ENCODE measurements around the gene PPP1R13B. TPM values are rescaled to one million over a fixed set of nuclear protein-coding genes. Genes with fewer than 3 reads are reported as not detected.

The PPP1R13B gene
- total and polyA plus RNA-seq, 2 experiments from 2014 or later, result 9.4 to 20.2 TPM

GRCh38 chr14:103875010-103875409, 27.6 kb upstream of the PPP1R13B start:
- Histone ChIP-seq H3K27me3 (no peaks in the 10 kb centered on the region), H4K20me1 (ENCODE audit: insufficient read depth, poor library complexity, severe bottlenecking) (no peaks in the 10 kb centered on the region), H3K27ac (no peak overlapping the region), H2AFZ (no peak overlapping the region), H3K4me3 (no peak overlapping the region), H3K9me2 (replicated peaks; ENCODE audit: insufficient read depth) (no peaks in the 10 kb centered on the region), H3K4me1 (ENCODE audit: insufficient read depth) (peaks cover 7% of the 10 kb centered on the region), H3K79me2 (no peaks in the 10 kb centered on the region), H3K4me2 (no peak overlapping the region), H3K36me3 (replicated peaks; ENCODE audit: insufficient read depth, low read depth) (no peaks in the 10 kb centered on the region), H3K9me3 (ENCODE audit: low read depth) (no peaks in the 10 kb centered on the region)
- TF ChIP-seq EZH2phosphoT487 (IDR thresholded peaks at IDR 0.05; ENCODE audit: low read depth, severe bottlenecking, unreplicated experiment), result no peak
- DNase-seq (ENCODE audit: low spot score), result no peak
- 95% methylated on average over 5 of the region's 5 CpGs for WGBS (ENCODE audit: low lambda C conversion rate, missing lambda C conversion rate)

GRCh38 chr14:103872481-103873113, 25.2 kb upstream of the PPP1R13B start:
- peak overlapping the region; percentile 49 for H2AFZ ChIP-seq
- peak overlapping the region; percentile 73 for H3K4me2 ChIP-seq
- no peak for DNase-seq (ENCODE audit: low spot score)

GRCh38 chr14:103871596-103872480, 24.5 kb upstream of the PPP1R13B start:
- 44% methylated on average over 39 of the region's 53 CpGs for WGBS (ENCODE audit: low lambda C conversion rate, missing lambda C conversion rate)
- H3K4me2 ChIP-seq, result peak overlapping the region; percentile 73
- H3K9me2 ChIP-seq (replicated peaks; ENCODE audit: insufficient read depth), result no peaks in the 10 kb centered on the region
- H3K27ac ChIP-seq, result no peak overlapping the region
- H3K4me1 ChIP-seq (ENCODE audit: insufficient read depth), result no peaks in the 10 kb centered on the region
- peak overlapping the region; percentile 49 for H2AFZ ChIP-seq
- H3K27me3 ChIP-seq, result no peaks in the 10 kb centered on the region
- no peaks in the 10 kb centered on the region for H3K9me3 ChIP-seq (ENCODE audit: low read depth)
- TF ChIP-seq EZH2 (IDR thresholded peaks at IDR 0.05; ENCODE audit: borderline replicate concordance), result no peak
- TF ChIP-seq EZH2phosphoT487 (IDR thresholded peaks at IDR 0.05; ENCODE audit: low read depth, severe bottlenecking, unreplicated experiment), result no peak
- no peak for TF ChIP-seq CTCF (IDR thresholded peaks at IDR 0.05; ENCODE audit: poor library complexity)
- no peaks in the 10 kb centered on the region for H3K79me2 ChIP-seq
- H3K36me3 ChIP-seq (replicated peaks; ENCODE audit: insufficient read depth, low read depth), result no peaks in the 10 kb centered on the region
- peak; percentile 54 for DNase-seq (ENCODE audit: low spot score)
- H4K20me1 ChIP-seq (ENCODE audit: insufficient read depth, poor library complexity, severe bottlenecking), result no peaks in the 10 kb centered on the region
- no peak overlapping the region for H3K4me3 ChIP-seq

More at GRCh38 chr14:103872481-103873113, 25.2 kb upstream of the PPP1R13B start:
- H3K36me3 ChIP-seq (replicated peaks; ENCODE audit: insufficient read depth, low read depth), result no peaks in the 10 kb centered on the region
- no peaks in the 10 kb centered on the region for H3K9me2 ChIP-seq (replicated peaks; ENCODE audit: insufficient read depth)
- H4K20me1 ChIP-seq (ENCODE audit: insufficient read depth, poor library complexity, severe bottlenecking), result no peaks in the 10 kb centered on the region
- WGBS (ENCODE audit: low lambda C conversion rate, missing lambda C conversion rate), result 79% methylated on average over 12 of the region's 12 CpGs
- H3K79me2 ChIP-seq, result no peaks in the 10 kb centered on the region
- no peaks in the 10 kb centered on the region for H3K4me1 ChIP-seq (ENCODE audit: insufficient read depth)
- no peak overlapping the region for H3K27ac ChIP-seq
- no peaks in the 10 kb centered on the region for H3K27me3 ChIP-seq
- no peak overlapping the region for H3K4me3 ChIP-seq
- no peak for TF ChIP-seq EZH2phosphoT487 (IDR thresholded peaks at IDR 0.05; ENCODE audit: low read depth, severe bottlenecking, unreplicated experiment)
- no peak for TF ChIP-seq EZH2 (IDR thresholded peaks at IDR 0.05; ENCODE audit: borderline replicate concordance)
- TF ChIP-seq CTCF (IDR thresholded peaks at IDR 0.05; ENCODE audit: poor library complexity), result no peak
- H3K9me3 ChIP-seq (ENCODE audit: low read depth), result no peaks in the 10 kb centered on the region
